Neuron (in vitro differentiated cells): ENCODE measurements around the gene RAPGEF1.
A peak's percentile ranks its signal among the peaks of the same experiment; 100 is the strongest.

Experiments
- H2AFZ ChIP-seq: one replicate; pipeline ENCODE4 v1.6.1; 2013; ENCODE audit warnings: low read depth, mild to moderate bottlenecking, inconsistent platforms, low read length, moderate library complexity
- H3K27me3 ChIP-seq: one replicate; pipeline ENCODE4 v1.6.1; 2013; ENCODE audit warnings: low read length; ENCODE audit not compliant: insufficient read depth
- H3K36me3 ChIP-seq: one replicate; pipeline ENCODE4 v1.6.1; 2013; ENCODE audit warnings: low read length; ENCODE audit not compliant: insufficient read depth
- H3K4me1 ChIP-seq: one replicate; pipeline ENCODE4 v1.6.1; 2013; ENCODE audit warnings: low read length; ENCODE audit not compliant: insufficient read depth
- H3K4me3 ChIP-seq: 2 replicates; pipeline ENCODE4 v1.5.1; 2013; ENCODE audit warnings: mild to moderate bottlenecking, low read length, moderate library complexity
- H3K9me3 ChIP-seq: one replicate; pipeline ENCODE4 v1.6.1; 2013; ENCODE audit warnings: low read length

RAPGEF1 gene

DNA sequence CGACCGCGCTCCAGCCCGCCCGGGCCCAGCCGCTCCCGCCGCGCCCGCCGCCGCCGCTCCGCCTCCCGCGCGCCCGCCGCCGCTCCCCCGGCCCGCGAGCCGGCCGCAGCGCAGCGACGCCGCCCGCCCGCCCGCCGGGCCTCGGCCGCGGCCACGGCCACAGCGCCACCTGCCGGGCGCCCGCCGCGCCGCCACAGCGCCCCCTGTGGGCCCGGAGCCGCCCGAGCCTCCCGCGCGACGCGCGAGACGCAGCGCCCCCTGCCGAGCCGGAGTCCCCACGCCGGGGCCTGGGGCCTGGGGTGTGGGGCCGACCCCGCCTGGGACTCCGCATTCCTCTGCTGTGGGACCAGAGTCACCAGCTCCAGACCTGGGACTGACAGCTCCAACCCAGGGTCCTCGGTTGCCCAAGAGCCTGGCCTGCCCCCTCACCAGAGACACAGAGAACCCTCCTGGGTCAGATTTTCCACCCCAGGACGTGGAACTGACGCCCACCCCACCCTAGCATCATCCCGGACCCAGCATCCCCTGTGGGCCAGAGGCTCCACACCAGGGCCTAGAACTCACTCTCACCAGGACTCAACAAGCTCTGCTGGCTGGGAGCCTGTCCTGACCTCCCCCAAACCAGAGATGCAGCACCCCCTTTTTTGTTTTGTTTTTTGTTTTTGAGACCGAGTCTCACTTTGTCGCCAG lies at the start of gene RAPGEF1:
TSS of gene RAPGEF1 (minus strand) at position 118 of the 690 bp plus-strand sequence. CDS start 246 bp downstream, outside the sequence.
- Histone ChIP-seq H3K27me3 (no peaks in the 10 kb centered on the region), H3K4me1 (peaks cover 10% of the 10 kb centered on the region), H2AFZ (peak within 1 kb of the TSS; percentile 20), H3K9me3 (no peaks in the 10 kb centered on the region), H3K36me3 (no peaks in the 10 kb centered on the region), H3K4me3 (peak within 1 kb of the TSS; percentile 95)

DNA sequence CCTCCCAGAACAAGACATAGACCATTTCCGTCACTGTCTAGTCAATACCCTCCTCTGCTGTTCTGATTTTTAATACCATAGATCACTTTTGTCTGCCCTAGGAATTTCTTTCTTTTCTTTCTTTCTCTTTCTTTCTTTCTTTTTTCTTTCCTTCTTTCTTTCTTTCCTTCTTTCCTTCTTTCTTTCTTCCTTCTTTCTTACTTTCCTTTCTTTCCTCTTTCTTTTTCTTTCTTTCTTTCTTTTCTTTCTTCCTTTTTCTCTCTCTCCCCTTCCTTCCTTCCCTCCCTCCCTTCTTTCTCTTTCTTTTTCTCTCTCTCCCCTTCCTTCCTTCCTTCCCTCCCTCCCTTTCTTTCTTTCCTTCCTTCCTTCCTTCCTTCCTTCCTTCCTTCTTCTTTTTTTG lies 49.0 kb upstream of the RAPGEF1 start:
- no peaks in the 10 kb centered on the region for H3K36me3 ChIP-seq
- no peak overlapping the region for H3K4me3 ChIP-seq
- no peaks in the 10 kb centered on the region for H3K4me1 ChIP-seq
- no peaks in the 10 kb centered on the region for H3K9me3 ChIP-seq
- peaks cover 16% of the 10 kb centered on the region for H3K27me3 ChIP-seq
- H2AFZ ChIP-seq, result no peak overlapping the region

GRCh38 chr9:131787838-131788237 lies 48.0 kb upstream of the RAPGEF1 start:
- Histone ChIP-seq H3K4me1 (no peaks in the 10 kb centered on the region), H3K36me3 (no peaks in the 10 kb centered on the region), H2AFZ (no peak overlapping the region), H3K4me3 (no peak overlapping the region), H3K27me3 (peaks cover 15% of the 10 kb centered on the region), H3K9me3 (no peaks in the 10 kb centered on the region)

DNA sequence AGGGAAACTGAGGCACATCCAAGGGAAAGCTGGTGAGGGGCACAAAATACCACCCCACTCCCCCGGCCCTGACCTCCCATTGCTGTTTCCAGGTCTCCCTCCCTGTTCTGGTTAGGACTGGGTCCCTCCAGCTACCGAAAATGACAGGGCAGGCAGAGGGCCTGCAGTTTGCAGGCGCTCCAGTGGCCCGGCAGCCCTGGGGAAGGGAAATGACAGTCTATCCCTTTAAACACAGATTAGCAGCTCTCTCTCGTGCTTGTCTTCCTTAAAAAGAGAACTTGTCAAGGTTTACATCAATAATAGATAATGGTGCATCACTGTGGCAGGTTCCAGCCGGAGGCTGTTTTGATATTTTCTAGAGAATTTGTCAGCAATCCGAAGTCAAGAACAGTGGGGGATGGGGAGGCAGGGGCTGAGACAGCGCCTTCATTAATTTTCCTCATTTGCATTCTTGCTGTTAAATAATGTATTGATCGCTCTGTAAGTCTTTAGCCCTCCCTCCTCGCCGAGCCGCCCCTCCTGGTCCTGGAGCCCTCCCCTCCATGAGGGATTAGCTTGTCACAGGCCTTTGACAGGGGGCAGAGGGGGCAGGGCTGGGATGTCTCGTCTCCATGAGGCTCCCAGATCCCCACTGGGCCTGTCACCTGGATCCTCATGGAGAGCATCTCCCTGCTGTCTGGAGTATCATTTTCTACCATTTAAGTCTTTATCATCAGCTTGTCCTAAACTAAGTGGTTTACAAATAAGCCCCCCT lies 45.0 kb upstream of the RAPGEF1 start:
- no peak overlapping the region for H2AFZ ChIP-seq

GRCh38 chr9:131781069-131781468 lies 41.2 kb upstream of the RAPGEF1 start:
- H3K36me3 ChIP-seq, result no peaks in the 10 kb centered on the region
- no peaks in the 10 kb centered on the region for H3K9me3 ChIP-seq
- no peaks in the 10 kb centered on the region for H3K4me1 ChIP-seq
- H2AFZ ChIP-seq, result no peak overlapping the region
- peaks cover 6% of the 10 kb centered on the region for H3K27me3 ChIP-seq
- H3K4me3 ChIP-seq, result no peak overlapping the region

More for the DNA sequence above, 45.0 kb upstream of the RAPGEF1 start:
- H3K9me3 ChIP-seq, result no peaks in the 10 kb centered on the region
- peaks cover 11% of the 10 kb centered on the region for H3K27me3 ChIP-seq
- H3K36me3 ChIP-seq, result no peaks in the 10 kb centered on the region
- no peak overlapping the region for H3K4me3 ChIP-seq
- no peaks in the 10 kb centered on the region for H3K4me1 ChIP-seq

DNA sequence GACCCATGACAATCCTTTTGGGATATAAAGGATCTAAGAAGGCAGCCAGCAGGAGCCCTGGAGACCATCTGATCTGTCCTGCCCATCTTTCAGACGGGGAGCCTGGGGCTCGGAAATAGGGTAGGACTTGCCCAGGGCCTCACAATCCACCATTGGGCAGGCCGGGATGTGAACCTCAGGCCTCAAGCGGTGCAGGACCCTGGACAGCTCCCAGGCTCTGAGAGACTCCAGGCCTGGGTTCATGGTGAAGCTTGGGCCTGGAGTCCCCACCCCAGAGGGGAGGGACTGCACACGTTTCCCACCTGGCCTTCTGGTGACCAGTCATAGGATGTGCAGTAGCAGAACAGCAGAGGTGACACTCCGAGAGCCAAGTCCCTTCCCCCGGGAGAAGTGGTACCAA lies 36.6 kb upstream of the RAPGEF1 start:
- H3K36me3 ChIP-seq, result no peaks in the 10 kb centered on the region
- no peak overlapping the region for H3K4me3 ChIP-seq
- H3K27me3 ChIP-seq, result peaks cover 2% of the 10 kb centered on the region
- no peaks in the 10 kb centered on the region for H3K9me3 ChIP-seq
- no peaks in the 10 kb centered on the region for H3K4me1 ChIP-seq
- no peak overlapping the region for H2AFZ ChIP-seq

DNA sequence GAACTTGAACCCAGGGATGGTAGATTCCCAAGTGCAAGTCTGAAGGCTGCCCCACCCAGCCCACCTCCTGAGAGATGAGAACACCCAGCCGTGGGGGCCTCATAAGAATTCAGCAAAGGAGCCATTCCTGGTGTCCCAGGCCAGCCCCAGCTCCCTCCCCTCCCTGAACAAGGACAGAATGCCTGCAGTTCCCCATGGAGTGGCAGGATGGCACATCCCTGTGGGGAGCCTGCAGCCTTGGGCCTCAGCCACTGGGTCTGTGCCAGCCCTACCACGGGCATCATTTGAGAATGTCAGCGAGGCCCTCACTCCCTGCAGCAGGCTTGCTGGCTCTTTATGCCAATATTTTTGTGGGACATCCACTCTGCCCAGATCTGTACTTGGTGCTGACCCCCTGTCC lies 36.2 kb upstream of the RAPGEF1 start:
- Histone ChIP-seq H3K36me3 (no peaks in the 10 kb centered on the region), H3K9me3 (no peaks in the 10 kb centered on the region), H3K27me3 (peaks cover 2% of the 10 kb centered on the region), H2AFZ (no peak overlapping the region), H3K4me3 (no peak overlapping the region), H3K4me1 (no peaks in the 10 kb centered on the region)

- Histone ChIP-seq H2AFZ (no peak overlapping the region), H3K4me3 (no peak overlapping the region), H3K4me1 (no peaks in the 10 kb centered on the region), H3K27me3 (peaks cover 5% of the 10 kb centered on the region), H3K9me3 (no peaks in the 10 kb centered on the region), H3K36me3 (no peaks in the 10 kb centered on the region)
Observed at GRCh38 chr9:131774636-131775035, 34.8 kb upstream of the RAPGEF1 start.

- H3K4me3 ChIP-seq, result no peak overlapping the region
- H3K9me3 ChIP-seq, result no peaks in the 10 kb centered on the region
- H3K36me3 ChIP-seq, result no peaks in the 10 kb centered on the region
- H3K4me1 ChIP-seq, result no peaks in the 10 kb centered on the region
- peaks cover 3% of the 10 kb centered on the region for H3K27me3 ChIP-seq
- no peak overlapping the region for H2AFZ ChIP-seq
Observed at GRCh38 chr9:131773911-131774379, 34.1 kb upstream of the RAPGEF1 start.

DNA sequence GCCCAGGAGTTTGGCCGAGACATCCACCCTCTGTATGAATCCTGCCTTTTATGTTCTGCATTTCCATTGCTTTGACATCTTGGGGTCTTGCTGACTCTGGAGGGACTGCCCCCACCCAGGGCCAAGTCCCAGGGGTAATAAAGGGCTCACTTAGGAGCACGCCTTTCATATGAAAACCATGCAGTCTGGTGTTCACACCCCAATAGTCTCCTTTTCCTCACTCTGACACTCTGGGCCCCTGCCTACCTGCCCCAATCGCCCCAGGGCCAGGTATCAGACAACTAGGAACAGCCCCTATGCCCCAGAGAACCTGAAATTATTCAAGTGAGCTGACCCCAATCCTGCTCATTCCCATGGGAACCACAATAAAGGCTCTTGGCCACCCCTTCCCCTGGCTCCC lies 33.1 kb upstream of the RAPGEF1 start:
- H3K27me3 ChIP-seq, result peaks cover 3% of the 10 kb centered on the region
- no peaks in the 10 kb centered on the region for H3K9me3 ChIP-seq
- H3K4me3 ChIP-seq, result no peak overlapping the region
- H3K36me3 ChIP-seq, result no peaks in the 10 kb centered on the region
- H2AFZ ChIP-seq, result no peak overlapping the region
- H3K4me1 ChIP-seq, result no peaks in the 10 kb centered on the region

GRCh38 chr9:131771646-131772045 lies 31.8 kb upstream of the RAPGEF1 start:
- H3K4me3 ChIP-seq, result no peak overlapping the region
- H3K4me1 ChIP-seq, result no peaks in the 10 kb centered on the region
- peaks cover 3% of the 10 kb centered on the region for H3K27me3 ChIP-seq
- H2AFZ ChIP-seq, result no peak overlapping the region
- H3K36me3 ChIP-seq, result no peaks in the 10 kb centered on the region
- H3K9me3 ChIP-seq, result no peaks in the 10 kb centered on the region

- Histone ChIP-seq H2AFZ (no peak overlapping the region), H3K4me1 (no peaks in the 10 kb centered on the region), H3K27me3 (peaks cover 8% of the 10 kb centered on the region), H3K36me3 (no peaks in the 10 kb centered on the region), H3K4me3 (no peak overlapping the region), H3K9me3 (no peaks in the 10 kb centered on the region)
Observed at GRCh38 chr9:131769361-131769760, 29.5 kb upstream of the RAPGEF1 start.

DNA sequence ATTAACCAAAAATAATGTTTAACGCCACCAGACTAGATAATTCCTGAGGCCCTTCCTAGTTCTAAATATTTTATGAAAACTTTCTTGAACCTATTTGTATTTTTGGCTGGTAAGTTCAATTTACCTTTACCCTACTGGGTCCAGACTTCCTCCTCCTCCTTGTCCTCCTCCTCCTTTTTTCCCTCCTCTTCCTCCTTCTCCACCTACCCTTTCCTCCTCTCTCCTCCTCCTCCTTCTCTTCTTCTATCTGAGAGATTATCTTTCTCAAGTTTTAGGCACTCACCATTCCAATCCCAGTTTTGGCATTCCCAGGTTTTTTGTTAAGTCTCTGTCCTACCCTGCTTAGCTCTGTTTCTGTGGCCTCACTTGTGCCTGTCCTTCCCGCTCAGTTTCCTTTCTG lies 24.7 kb upstream of the RAPGEF1 start:
- H3K4me1 ChIP-seq, result no peaks in the 10 kb centered on the region
- no peak overlapping the region for H3K4me3 ChIP-seq
- peaks cover 5% of the 10 kb centered on the region for H3K27me3 ChIP-seq
- H3K9me3 ChIP-seq, result no peaks in the 10 kb centered on the region
- no peaks in the 10 kb centered on the region for H3K36me3 ChIP-seq
- H2AFZ ChIP-seq, result no peak overlapping the region
